ENCODE data around the gene IER5. TPM values are rescaled to one million over a fixed set of nuclear protein-coding genes. Genes with fewer than 3 reads are reported as not detected.
A peak's percentile ranks its signal among the peaks of the same experiment; 100 is the strongest.
"Not testable (repeated sequence)": the region's sequence is repeated elsewhere in the genome, so short reads cannot be mapped to it uniquely, and the experiment has no call there.

IER5 gene
- 32.0 TPM for total RNA-seq
- long read RNA-seq, full-length matches to known transcripts = 105 of 105 reads
- long read RNA-seq, partial matches to known transcripts = 0 of 105 reads
- long read RNA-seq, other reads (novel, unspliced or antisense) = 0 of 105 reads

GRCh38 chr1:181088079-181089016 lies at the start of gene IER5:
IER5 (plus strand) TSS chr1:181088700; CDS start chr1:181088903, 203 bp downstream.
- H3K9me3 ChIP-seq = no peaks in the 10 kb centered on the region
- ATAC-seq = peak; percentile 90
- peak; percentile 97 for DNase-seq
- peaks cover 15% of the 10 kb centered on the region for H3K4me1 ChIP-seq
- H3K4me3 ChIP-seq = peak within 1 kb of the TSS; percentile 88
- no peaks in the 10 kb centered on the region for H3K27me3 ChIP-seq
- TF ChIP-seq CTCF (IDR thresholded peaks at IDR 0.05) = no peak
- peaks cover 11% of the 10 kb centered on the region for H3K36me3 ChIP-seq
- peak within 1 kb of the TSS; percentile 90 for H3K27ac ChIP-seq
- intact Hi-C loops (cut with DNase I) = no loop called here

GRCh38 chr1:181040284-181040865 lies 48.1 kb upstream of the IER5 start:
- H3K9me3 ChIP-seq = no peaks in the 10 kb centered on the region
- H3K4me3 ChIP-seq = no peak overlapping the region
- H3K36me3 ChIP-seq = peaks cover 5% of the 10 kb centered on the region
- intact Hi-C loops (cut with DNase I) = no loop called here
- DNase-seq (no peak), ATAC-seq (no peak)
- H3K27ac ChIP-seq = no peak overlapping the region
- H3K27me3 ChIP-seq = no peaks in the 10 kb centered on the region
- H3K4me1 ChIP-seq = peaks cover 46% of the 10 kb centered on the region
- TF ChIP-seq CTCF (IDR thresholded peaks at IDR 0.05) = no peak

- no peak for TF ChIP-seq CTCF (IDR thresholded peaks at IDR 0.05)
- intact Hi-C loops (cut with DNase I) = no loop called here
- H3K27me3 ChIP-seq = no peaks in the 10 kb centered on the region
- peak overlapping the region; percentile 67 for H3K27ac ChIP-seq
- DNase-seq = peak; percentile 83
- H3K9me3 ChIP-seq = no peaks in the 10 kb centered on the region
- H3K4me3 ChIP-seq = no peak overlapping the region
- ATAC-seq = peak; percentile 87
- H3K4me1 ChIP-seq = peaks cover 26% of the 10 kb centered on the region
- peaks cover 12% of the 10 kb centered on the region for H3K36me3 ChIP-seq
Measured at GRCh38 chr1:181043025-181043888, 45.2 kb upstream of the IER5 start.

- peak; percentile 84 for DNase-seq
- H3K27ac ChIP-seq = peak overlapping the region; percentile 67
- TF ChIP-seq CTCF (IDR thresholded peaks at IDR 0.05) = no peak
Measured at GRCh38 chr1:181044449-181044966, 44.0 kb upstream of the IER5 start.

GRCh38 chr1:181045946-181046345 lies 42.6 kb upstream of the IER5 start:
- intact Hi-C loops (cut with DNase I); DNase-seq; ATAC-seq; H3K9me3 ChIP-seq; H3K27me3 ChIP-seq; H3K4me3 ChIP-seq; H3K27ac ChIP-seq: not testable (repeated sequence)
- Histone ChIP-seq H3K36me3 (peaks cover 12% of the 10 kb centered on the region), H3K4me1 (peaks cover 23% of the 10 kb centered on the region)

More at GRCh38 chr1:181044449-181044966, 44.0 kb upstream of the IER5 start:
- Histone ChIP-seq H3K36me3 (peaks cover 7% of the 10 kb centered on the region), H3K27me3 (no peaks in the 10 kb centered on the region), H3K4me3 (no peak overlapping the region), H3K4me1 (peaks cover 23% of the 10 kb centered on the region), H3K9me3 (no peaks in the 10 kb centered on the region)
- ATAC-seq = peak; percentile 88
- intact Hi-C loops (cut with DNase I) = no loop called here
